22Rv1 (cell line): ENCODE measurements around the gene RASSF10.

Source experiments
- H3K27ac ChIP-seq: fragments of 450-650 bp; 2 replicates; pipeline ENCODE4 v1.5.1; 2017
- ZFX ChIP-seq: fragments of 450-650 bp; IDR thresholded peaks from 2 replicates; pipeline ENCODE4 v1.6.1; 2017; ENCODE audit warnings: antibody characterized with exemption, borderline replicate concordance
- TF ChIP-seq, protein P1 (sequence below): fragments of 450-650 bp; IDR thresholded peaks from 2 replicates; pipeline ENCODE4 v1.5.1; 2017; ENCODE audit warnings: mild to moderate bottlenecking

The RASSF10 gene

DNA sequence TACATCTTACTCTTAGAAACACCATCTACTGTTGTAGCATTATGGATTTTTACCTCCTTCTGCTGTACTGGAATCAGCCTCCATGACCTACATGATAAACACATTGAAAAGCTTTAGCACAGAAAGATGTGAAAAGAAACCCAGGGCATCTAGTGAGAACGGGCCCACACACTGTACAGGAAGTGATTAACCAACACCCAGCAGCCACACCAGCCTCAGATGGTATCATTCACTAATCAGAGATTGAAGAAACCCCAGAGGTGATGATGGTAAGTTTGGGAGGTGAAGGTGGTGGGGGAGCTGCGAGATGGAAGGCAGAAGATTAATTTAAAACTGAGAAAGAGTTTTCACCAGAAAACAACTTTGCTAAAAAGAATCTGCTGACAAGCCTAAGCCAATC is 46.1 kb downstream of the RASSF10 start:
- TF ChIP-seq, protein P1, sequence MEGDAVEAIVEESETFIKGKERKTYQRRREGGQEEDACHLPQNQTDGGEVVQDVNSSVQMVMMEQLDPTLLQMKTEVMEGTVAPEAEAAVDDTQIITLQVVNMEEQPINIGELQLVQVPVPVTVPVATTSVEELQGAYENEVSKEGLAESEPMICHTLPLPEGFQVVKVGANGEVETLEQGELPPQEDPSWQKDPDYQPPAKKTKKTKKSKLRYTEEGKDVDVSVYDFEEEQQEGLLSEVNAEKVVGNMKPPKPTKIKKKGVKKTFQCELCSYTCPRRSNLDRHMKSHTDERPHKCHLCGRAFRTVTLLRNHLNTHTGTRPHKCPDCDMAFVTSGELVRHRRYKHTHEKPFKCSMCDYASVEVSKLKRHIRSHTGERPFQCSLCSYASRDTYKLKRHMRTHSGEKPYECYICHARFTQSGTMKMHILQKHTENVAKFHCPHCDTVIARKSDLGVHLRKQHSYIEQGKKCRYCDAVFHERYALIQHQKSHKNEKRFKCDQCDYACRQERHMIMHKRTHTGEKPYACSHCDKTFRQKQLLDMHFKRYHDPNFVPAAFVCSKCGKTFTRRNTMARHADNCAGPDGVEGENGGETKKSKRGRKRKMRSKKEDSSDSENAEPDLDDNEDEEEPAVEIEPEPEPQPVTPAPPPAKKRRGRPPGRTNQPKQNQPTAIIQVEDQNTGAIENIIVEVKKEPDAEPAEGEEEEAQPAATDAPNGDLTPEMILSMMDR, result no peak
- TF ChIP-seq ZFX, result no peak
- no peak overlapping the region for H3K27ac ChIP-seq

DNA sequence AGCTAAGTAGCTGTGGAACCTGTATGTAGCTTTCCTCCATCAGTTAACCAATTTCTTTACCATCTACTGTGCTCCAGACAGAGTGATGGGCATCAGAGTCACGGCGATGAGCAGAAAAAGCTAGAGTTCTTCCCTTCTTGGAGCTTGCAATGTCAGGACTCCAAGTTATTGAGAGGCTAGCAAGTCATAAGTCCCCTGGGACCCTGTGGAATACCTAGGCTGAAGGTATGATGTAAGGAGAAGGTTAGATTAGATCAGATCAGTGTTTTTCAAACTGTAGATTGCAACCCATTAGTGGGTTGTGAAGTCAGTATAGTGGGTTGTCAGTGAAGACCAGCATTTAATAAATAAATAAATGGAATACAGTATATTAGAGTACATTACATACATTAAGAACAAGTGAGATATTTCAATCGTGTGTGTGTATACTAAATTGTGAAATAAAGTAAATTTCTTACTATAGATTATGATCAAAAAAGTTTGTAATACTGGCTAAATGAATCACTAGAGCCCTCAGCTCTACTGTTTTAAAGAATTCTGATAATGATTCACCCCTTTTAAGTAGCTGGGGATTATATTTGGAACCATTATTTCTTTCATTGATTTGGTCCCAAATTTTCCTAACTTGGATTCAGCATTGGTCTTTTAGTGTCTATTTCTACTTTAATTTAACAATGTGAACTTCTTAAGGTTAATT is 52.3 kb downstream of the RASSF10 start:
- no peak overlapping the region for H3K27ac ChIP-seq
- TF ChIP-seq ZFX, result no peak
- TF ChIP-seq, protein P1, result no peak
